IMR-90 (cell line): ENCODE measurements around the gene CDC6. TPM values are rescaled to one million over a fixed set of nuclear protein-coding genes. Genes with fewer than 3 reads are reported as not detected.

ENCODE experiments used
- ATAC-seq: fragments of 200-7000 bp; cut with Tn5 transposase; 2 replicates; pipeline ENCODE4 v1.9.1; 2020; ENCODE audit warnings: low read depth, mild to moderate bottlenecking, moderate library complexity
- BruUV-seq: library from RNA; stranded (reverse); fragments of 400-500 nt; replicated peaks from 2 replicates; lab custom pipeline; 2021; lab: Mats Ljungman, UMichigan
- CTCF ChIA-PET: fragments of 300-600 bp; formaldehyde crosslinking; extraction: SDS; loops from one replicate; lab custom pipeline; 2021; ENCODE audit warnings: antibody characterized with exemption; lab: Yijun Ruan, JAX
- POLR2A ChIA-PET: fragments of 300-600 bp; sonication (Branson Sonifier 250); formaldehyde crosslinking; loops from one replicate; lab custom pipeline; 2022; ENCODE audit warnings: antibody characterized with exemption; ENCODE audit not compliant: unreplicated experiment; lab: Charles Lee
- DNase-seq: peaks from one replicate; pipeline ENCODE4 v3.0.0; 2013
- H2AFZ ChIP-seq: replicated peaks from 2 replicates; pipeline ENCODE3; 2013; ENCODE audit warnings: low read length, mild to moderate bottlenecking; ENCODE audit not compliant: poor library complexity
- H2AK5ac ChIP-seq: 2 replicates; pipeline ENCODE4 v1.6.1; 2013; ENCODE audit warnings: low read depth, low read length, inconsistent platforms
- H2AK9ac ChIP-seq: replicated peaks from 2 replicates; pipeline ENCODE3; 2013; ENCODE audit warnings: mild to moderate bottlenecking, low read depth, low read length, moderate library complexity; ENCODE audit not compliant: poor library complexity
- H2BK120ac ChIP-seq: 2 replicates; pipeline ENCODE4 v1.6.1; 2013; ENCODE audit warnings: low read depth, low read length, inconsistent platforms
- H2BK15ac ChIP-seq: 3 replicates; pipeline ENCODE4 v1.6.1; 2013; ENCODE audit warnings: low read depth, low read length, inconsistent platforms
- H2BK20ac ChIP-seq: 2 replicates; pipeline ENCODE4 v1.6.1; 2013; ENCODE audit warnings: low read depth, mild to moderate bottlenecking, inconsistent platforms, low read length, moderate library complexity
- H2BK5ac ChIP-seq: 2 replicates; pipeline ENCODE4 v1.6.1; 2013; ENCODE audit warnings: mild to moderate bottlenecking, low read depth, low read length, inconsistent platforms; ENCODE audit not compliant: poor library complexity, severe bottlenecking
- H3K14ac ChIP-seq: replicated peaks from 2 replicates; pipeline ENCODE4 v1.6.1; 2013; ENCODE audit warnings: low read depth, low read length, inconsistent platforms
- H3K18ac ChIP-seq: 2 replicates; pipeline ENCODE4 v1.6.1; 2013; ENCODE audit warnings: low read depth, low read length, control low read depth
- H3K23ac ChIP-seq: 2 replicates; pipeline ENCODE4 v1.6.1; 2013; ENCODE audit warnings: low read depth, low read length, inconsistent platforms
- H3K27ac ChIP-seq: 2 replicates; pipeline ENCODE4 v1.5.1; 2013; ENCODE audit warnings: mild to moderate bottlenecking, control low read depth, low read length; ENCODE audit not compliant: insufficient read depth
- H3K27me3 ChIP-seq: 2 replicates; pipeline ENCODE4 v1.6.1; 2013; ENCODE audit warnings: low read length; ENCODE audit not compliant: control insufficient read depth, insufficient read depth
- H3K36me3 ChIP-seq: 2 replicates; pipeline ENCODE4 v1.6.1; 2013; ENCODE audit warnings: low read length, mixed read lengths; ENCODE audit not compliant: control insufficient read depth, insufficient read depth
- H3K4ac ChIP-seq: 2 replicates; pipeline ENCODE4 v1.6.1; 2013; ENCODE audit warnings: low read depth, low read length, inconsistent platforms
- H3K4me1 ChIP-seq: 2 replicates; pipeline ENCODE4 v1.6.1; 2013; ENCODE audit warnings: low read length, mixed read lengths; ENCODE audit not compliant: control insufficient read depth, insufficient read depth
- H3K4me2 ChIP-seq: 2 replicates; pipeline ENCODE4 v1.6.1; 2013; ENCODE audit warnings: low read depth, mild to moderate bottlenecking, control low read depth, low read length, moderate library complexity
- H3K4me3 ChIP-seq: 2 replicates; pipeline ENCODE4 v1.5.1; 2013; ENCODE audit warnings: low read depth, mild to moderate bottlenecking, control low read depth, low read length, moderate library complexity; ENCODE audit not compliant: insufficient read depth
- H3K56ac ChIP-seq: 2 replicates; pipeline ENCODE4 v1.6.1; 2013; ENCODE audit warnings: low read length, inconsistent platforms; ENCODE audit not compliant: insufficient read depth; ENCODE audit errors: extremely low read depth
- H3K79me1 ChIP-seq, 2 experiments: 2 replicates each; pipeline ENCODE4 v1.6.1; 2013; ENCODE audit warnings: low read length in 2 of 2, inconsistent platforms in 1 of 2, low read depth in 1 of 2
- H3K9ac ChIP-seq: 2 replicates; pipeline ENCODE4 v1.6.1; 2013; ENCODE audit warnings: low read depth, low read length, control low read depth
- H3K9me1 ChIP-seq: 2 replicates; pipeline ENCODE4 v1.6.1; 2013; ENCODE audit warnings: low read length, inconsistent platforms; ENCODE audit not compliant: insufficient read depth
- H3K9me3 ChIP-seq: 2 replicates; pipeline ENCODE4 v1.6.1; 2013; ENCODE audit warnings: low read length; ENCODE audit not compliant: control insufficient read depth, insufficient read depth
- H4K20me1 ChIP-seq: 2 replicates; pipeline ENCODE4 v1.6.1; 2013; ENCODE audit warnings: low read length, inconsistent platforms; ENCODE audit not compliant: insufficient read depth
- H4K5ac ChIP-seq: 2 replicates; pipeline ENCODE4 v1.6.1; 2013; ENCODE audit warnings: mild to moderate bottlenecking, low read depth, low read length, control low read depth
- H4K8ac ChIP-seq, 2 experiments: 2 replicates each; pipeline ENCODE4 v1.6.1; 2013; ENCODE audit warnings: low read depth in 2 of 2, low read length in 2 of 2, control low read depth in 1 of 2, inconsistent platforms in 1 of 2
- H4K91ac ChIP-seq: 2 replicates; pipeline ENCODE4 v1.6.1; 2013; ENCODE audit warnings: low read depth, low read length, inconsistent platforms; ENCODE audit not compliant: insufficient read depth
- BHLHE40 ChIP-seq: fragments of 150-350 bp; IDR thresholded peaks from 2 replicates; pipeline ENCODE4 v1.6.1; 2016; ENCODE audit warnings: mild to moderate bottlenecking, low read depth, low read length
- CTCF ChIP-seq: conservative IDR thresholded peaks from 2 replicates; pipeline ENCODE4 v1.5.1; 2012; ENCODE audit warnings: mild to moderate bottlenecking, low read depth, low read length, improper control_type of control experiment
- ELK1 ChIP-seq: fragments of 150-350 bp; IDR thresholded peaks from 2 replicates; pipeline ENCODE4 v1.6.1; 2016; ENCODE audit warnings: low read depth, mild to moderate bottlenecking, low read length, moderate library complexity, borderline replicate concordance
- MAFK ChIP-seq: IDR thresholded peaks from 2 replicates; pipeline ENCODE4 v1.6.1; 2012; ENCODE audit warnings: low read depth, low read length, improper control_type of control experiment
- MAZ ChIP-seq: IDR thresholded peaks from 2 replicates; pipeline ENCODE4 v1.6.1; 2012; ENCODE audit warnings: low read depth, mild to moderate bottlenecking, low read length, improper control_type of control experiment, moderate library complexity, borderline replicate concordance
- MXI1 ChIP-seq: IDR thresholded peaks from 2 replicates; pipeline ENCODE4 v1.6.1; 2012; ENCODE audit warnings: low read depth, mild to moderate bottlenecking, low read length, moderate library complexity, borderline replicate concordance
- POLR2A ChIP-seq: IDR thresholded peaks from 2 replicates; pipeline ENCODE4 v1.6.1; 2012; ENCODE audit warnings: mild to moderate bottlenecking, low read depth, low read length
- RAD21 ChIP-seq: IDR thresholded peaks from 2 replicates; pipeline ENCODE4 v1.6.1; 2012; ENCODE audit warnings: low read length, improper control_type of control experiment
- RCOR1 ChIP-seq: IDR thresholded peaks from 2 replicates; pipeline ENCODE4 v1.6.1; 2012; ENCODE audit warnings: mild to moderate bottlenecking, low read length, improper control_type of control experiment; ENCODE audit not compliant: insufficient replicate concordance
- RFX5 ChIP-seq: IDR thresholded peaks from 2 replicates; pipeline ENCODE4 v1.8.0; 2012; ENCODE audit warnings: low read depth, mild to moderate bottlenecking, low read length, moderate library complexity
- SMC3 ChIP-seq: fragments of 150-350 bp; IDR thresholded peaks from 2 replicates; pipeline ENCODE4 v1.6.1; 2016; ENCODE audit warnings: low read depth, mild to moderate bottlenecking, antibody characterized with exemption, low read length, moderate library complexity
- USF2 ChIP-seq: fragments of 150-350 bp; IDR thresholded peaks from 2 replicates; pipeline ENCODE4 v1.6.1; 2017; ENCODE audit warnings: mild to moderate bottlenecking, antibody characterized with exemption, low read length, low read depth
- WGBS, 2 experiments: methylation state at CpG; one replicate each; pipeline versions ENCODE4 v1.1.5 to v1.1.7; 2013; ENCODE audit warnings: missing lambda C conversion rate in 2 of 2; ENCODE audit not compliant: insufficient read length in 1 of 2; ENCODE audit errors: extremely low coverage in 2 of 2; 5-methylcytosine and 5-hydroxymethylcytosine counted together
- dilution Hi-C: fragments of 300-500 bp; cut with HindIII; formaldehyde crosslinking; loops from one replicate; pipeline ENCODE4 v1.14.3; 2018; ENCODE audit warnings: low sequenced_read_pairs; ENCODE audit not compliant: unreplicated experiment
- in situ Hi-C: fragments of 300-500 bp; cut with MboI; formaldehyde crosslinking; loops from 3 replicates; pipeline ENCODE4 v1.14.3; 2019; ENCODE audit warnings: low sequenced_read_pairs, inconsistent platforms, mixed read lengths
- intact Hi-C: fragments of 100-400 bp; cut with micrococcal nuclease; formaldehyde crosslinking; loops from 2 replicates; pipeline ENCODE4 v1.10.0; 2022
- polyA plus RNA-seq, 3 experiments: library from polyadenylated mRNA; depleted of rRNA; stranded (reverse); fragments of >200 nt; gene quantifications; 2 replicates each; pipeline ENCODE4 v1.2.3, GENCODE V29; 2012; ENCODE audit warnings: low replicate concordance in 1 of 3
- total RNA-seq: library from RNA; depleted of rRNA; stranded (reverse); fragments of >200 nt; gene quantifications from 2 replicates; pipeline ENCODE4 v1.2.3, GENCODE V29; 2012

The CDC6 gene
- total and polyA plus RNA-seq, 2 of the 4 experiments (the other 2 are of a cell fraction), result 15.3 to 25.6 TPM

GRCh38 chr17:40297511-40297910, 9.8 kb downstream of the CDC6 start:
- POLR2A ChIA-PET, result no interaction called here

More at GRCh38 chr17:40297511-40297910, 9.8 kb downstream of the CDC6 start:
- intact Hi-C loops, result no loop called here
- no peak overlapping the region for H3K56ac ChIP-seq
- H2AK9ac ChIP-seq, result no peak overlapping the region
- BruUV-seq, result no TSS peak
- no peak overlapping the region for H2AFZ ChIP-seq
- peaks cover 3% of the 10 kb centered on the region for H3K9me1 ChIP-seq
- no peak overlapping the region for H3K14ac ChIP-seq
- H3K4me1 ChIP-seq, result peaks cover 4% of the 10 kb centered on the region; the same call in 1 of the 2 replicates
- H3K36me3 ChIP-seq, result peaks cover 2% of the 10 kb centered on the region
- dilution Hi-C loops, result no loop called here
- no peaks in the 10 kb centered on the region for H3K27me3 ChIP-seq
- H2BK120ac ChIP-seq, result no peak overlapping the region; the same call in 1 of the 2 replicates
- no peak overlapping the region for H3K23ac ChIP-seq
- H3K9ac ChIP-seq, result no peak overlapping the region
- H4K20me1 ChIP-seq, result no peaks in the 10 kb centered on the region
- no peak for TF ChIP-seq MAZ
- no peak for TF ChIP-seq RFX5
- no peak for TF ChIP-seq CTCF
- no peak for TF ChIP-seq BHLHE40
- no peak for TF ChIP-seq RAD21
- TF ChIP-seq RCOR1, result no peak
- TF ChIP-seq ELK1, result no peak
- no peak for TF ChIP-seq SMC3
- no peak for TF ChIP-seq USF2
- no peak for TF ChIP-seq MAFK
- TF ChIP-seq MXI1, result no peak
- TF ChIP-seq POLR2A, result no peak
- no CpG with 5 or more reads among the region's 2 CpGs for WGBS, 2 experiments
- H4K91ac ChIP-seq, result no peak overlapping the region
- H3K4ac ChIP-seq, result no peak overlapping the region
- H2BK15ac ChIP-seq, result no peak overlapping the region
- no peak overlapping the region for H4K8ac ChIP-seq
- ATAC-seq (no peak), DNase-seq (no peak)
- no peak overlapping the region; the same call in 1 of the 2 replicates for H2BK20ac ChIP-seq
- H3K4me2 ChIP-seq, result no peak overlapping the region
- H2AK5ac ChIP-seq, result no peak overlapping the region
- no peak overlapping the region for H2BK5ac ChIP-seq
- in situ Hi-C loops, result no loop called here
- CTCF ChIA-PET, result no interaction called here
- peaks cover 3 to 13% of the 10 kb centered on the region in 2 experiments; a peak in 3 of 4 replicates for H3K79me1 ChIP-seq
- H3K4me3 ChIP-seq, result no peak overlapping the region
- H3K18ac ChIP-seq, result no peak overlapping the region
- H3K27ac ChIP-seq, result no peak overlapping the region
- no peak overlapping the region for H4K5ac ChIP-seq
- no peaks in the 10 kb centered on the region for H3K9me3 ChIP-seq
